Osteocyte (in vitro differentiated cells): ENCODE data around the gene ARHGEF16. TPM values are rescaled to one million over a fixed set of nuclear protein-coding genes. Genes with fewer than 3 reads are reported as not detected.

Source experiments
- DNase-seq: peaks from one replicate; pipeline ENCODE4 v3.0.0; 2021; ENCODE audit warnings: mixed read lengths; ENCODE audit not compliant: unreplicated experiment; ENCODE audit errors: extremely low spot score
- H3K27ac Mint-ChIP-seq: one replicate; pipeline ENCODE4 v1.8.0; 2021; ENCODE audit warnings: mild to moderate bottlenecking, mixed read lengths; ENCODE audit not compliant: unreplicated experiment
- H3K27me3 Mint-ChIP-seq: one replicate; pipeline ENCODE4 v1.8.0; 2021; ENCODE audit warnings: mixed read lengths; ENCODE audit not compliant: unreplicated experiment
- H3K36me3 Mint-ChIP-seq: one replicate; pipeline ENCODE4 v1.8.0; 2021; ENCODE audit warnings: mixed read lengths; ENCODE audit not compliant: unreplicated experiment
- H3K4me1 Mint-ChIP-seq: one replicate; pipeline ENCODE4 v1.8.0; 2021; ENCODE audit warnings: mixed read lengths; ENCODE audit not compliant: unreplicated experiment
- H3K4me3 Mint-ChIP-seq: one replicate; pipeline ENCODE4 v1.8.0; 2021; ENCODE audit warnings: mild to moderate bottlenecking, moderate library complexity, mixed read lengths; ENCODE audit not compliant: unreplicated experiment
- H3K9me3 Mint-ChIP-seq: one replicate; pipeline ENCODE4 v1.8.0; 2021; ENCODE audit warnings: mixed read lengths; ENCODE audit not compliant: unreplicated experiment
- CTCF ChIP-seq: fragments of 200-600 bp; sonication (generic); IDR thresholded peaks from 2 replicates; pipeline ENCODE4 v1.5.0; 2021; ENCODE audit warnings: antibody characterized with exemption, mild to moderate bottlenecking, moderate library complexity
- total RNA-seq: library from RNA; stranded (reverse); gene quantifications from 2 replicates; pipeline ENCODE4 v1.2.1, GENCODE V29; 2021

Gene ARHGEF16
- total RNA-seq, 1 donor from 2014 or later = 3.2 TPM

DNA sequence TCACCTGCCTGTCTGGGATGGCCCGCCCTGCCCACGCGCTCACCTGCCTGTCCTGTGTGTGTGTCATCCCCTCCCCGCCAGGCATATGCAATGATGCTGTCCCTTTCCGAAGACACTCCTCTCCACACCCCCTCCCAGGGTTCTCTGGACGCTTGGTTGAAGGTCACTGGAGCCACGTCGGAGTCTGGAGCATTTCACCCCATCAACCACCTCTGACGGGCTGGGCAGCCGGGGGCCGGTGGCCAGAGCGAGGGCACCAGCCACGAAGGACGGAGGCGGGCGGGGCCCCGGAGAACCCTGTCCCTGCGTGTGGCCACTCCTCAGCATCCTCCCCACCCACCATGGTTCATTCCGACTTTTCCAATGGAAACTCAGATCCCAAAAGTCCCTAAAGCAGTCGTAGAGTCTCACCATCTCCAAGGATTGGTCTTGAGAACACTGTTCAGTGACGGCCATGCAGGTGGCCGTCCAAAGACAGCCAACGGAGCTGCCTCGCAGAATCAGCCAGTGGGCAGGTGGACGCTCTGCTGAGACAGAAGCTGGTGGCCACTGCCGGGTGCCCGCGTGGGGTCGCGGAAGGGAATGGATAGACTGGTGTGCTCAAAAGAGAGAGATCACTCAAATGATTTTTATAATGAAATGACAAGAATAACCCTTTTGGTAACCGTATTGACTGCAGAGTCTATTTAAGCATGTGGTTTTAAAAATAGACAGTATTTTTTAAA lies 20.7 kb upstream of the ARHGEF16 start:
- no peaks in the 10 kb centered on the region for H3K36me3 Mint-ChIP-seq
- no peaks in the 10 kb centered on the region for H3K27me3 Mint-ChIP-seq
- H3K27ac Mint-ChIP-seq = no peak overlapping the region
- peaks cover 3% of the 10 kb centered on the region for H3K4me1 Mint-ChIP-seq
- DNase-seq = no peak
- H3K4me3 Mint-ChIP-seq = no peak overlapping the region
- no peak for TF ChIP-seq CTCF
- peaks cover 3% of the 10 kb centered on the region for H3K9me3 Mint-ChIP-seq

GRCh38 chr1:3434406-3435110 lies 19.9 kb upstream of the ARHGEF16 start:
- no peak for TF ChIP-seq CTCF
- DNase-seq = no peak
- no peak overlapping the region for H3K27ac Mint-ChIP-seq
- no peak overlapping the region for H3K4me3 Mint-ChIP-seq
- peaks cover 3% of the 10 kb centered on the region for H3K9me3 Mint-ChIP-seq
- peaks cover 3% of the 10 kb centered on the region for H3K4me1 Mint-ChIP-seq
- H3K36me3 Mint-ChIP-seq = no peaks in the 10 kb centered on the region
- no peaks in the 10 kb centered on the region for H3K27me3 Mint-ChIP-seq

- no peak for DNase-seq
- H3K4me3 Mint-ChIP-seq = no peak overlapping the region
- peaks cover 2% of the 10 kb centered on the region for H3K27me3 Mint-ChIP-seq
- H3K4me1 Mint-ChIP-seq = peaks cover 3% of the 10 kb centered on the region
- H3K27ac Mint-ChIP-seq = no peak overlapping the region
- no peaks in the 10 kb centered on the region for H3K36me3 Mint-ChIP-seq
- H3K9me3 Mint-ChIP-seq = peaks cover 3% of the 10 kb centered on the region
- no peak for TF ChIP-seq CTCF
Measured at GRCh38 chr1:3435666-3436065, 18.8 kb upstream of the ARHGEF16 start.

- H3K27ac Mint-ChIP-seq = no peak overlapping the region
- peaks cover 6% of the 10 kb centered on the region for H3K27me3 Mint-ChIP-seq
- DNase-seq = no peak
- no peaks in the 10 kb centered on the region for H3K36me3 Mint-ChIP-seq
- TF ChIP-seq CTCF = no peak
- peaks cover 3% of the 10 kb centered on the region for H3K9me3 Mint-ChIP-seq
- H3K4me3 Mint-ChIP-seq = no peak overlapping the region
- H3K4me1 Mint-ChIP-seq = peaks cover 3% of the 10 kb centered on the region
Measured at GRCh38 chr1:3436451-3436850, 18.0 kb upstream of the ARHGEF16 start.

GRCh38 chr1:3436901-3437300 lies 17.6 kb upstream of the ARHGEF16 start:
- no peaks in the 10 kb centered on the region for H3K36me3 Mint-ChIP-seq
- no peak for TF ChIP-seq CTCF
- H3K4me3 Mint-ChIP-seq = no peak overlapping the region
- peaks cover 11% of the 10 kb centered on the region for H3K27me3 Mint-ChIP-seq
- peaks cover 3% of the 10 kb centered on the region for H3K4me1 Mint-ChIP-seq
- DNase-seq = no peak
- no peak overlapping the region for H3K27ac Mint-ChIP-seq
- H3K9me3 Mint-ChIP-seq = peaks cover 3% of the 10 kb centered on the region
